GM23338 (cell line): ENCODE data around the gene GUCY1B1. TPM values are rescaled to one million over a fixed set of nuclear protein-coding genes. Genes with fewer than 3 reads are reported as not detected.

Experiments
- ATAC-seq: fragments of 200-7000 bp; cut with Tn5 transposase; 3 replicates; pipeline ENCODE4 v1.9.1; 2020
- DNase-seq: peaks from one replicate; pipeline ENCODE4 v3.0.0-alpha.2; 2015; ENCODE audit warnings: low spot score
- H2AFZ ChIP-seq: fragments of 200-600 bp; sonication (generic); 2 replicates; pipeline ENCODE4 v1.8.0; 2016; ENCODE audit warnings: antibody characterized with exemption, mild to moderate bottlenecking, moderate library complexity
- H3F3A ChIP-seq: fragments of 200-600 bp; sonication (generic); replicated peaks from 2 replicates; pipeline ENCODE4 v1.8.0; 2017; ENCODE audit warnings: antibody characterized with exemption, mixed run types, low read depth
- H3K27ac ChIP-seq: fragments of 200-600 bp; sonication (generic); 2 replicates; pipeline ENCODE4 v1.6.1; 2016; ENCODE audit warnings: low read depth
- H3K27me3 ChIP-seq: fragments of 200-600 bp; sonication (generic); 2 replicates; pipeline ENCODE4 v1.8.0; 2016; ENCODE audit warnings: mild to moderate bottlenecking, mixed run types, moderate library complexity; ENCODE audit not compliant: insufficient read depth
- H3K36me3 ChIP-seq: fragments of 200-600 bp; sonication (generic); 2 replicates; pipeline ENCODE4 v1.8.0; 2016; ENCODE audit warnings: mild to moderate bottlenecking; ENCODE audit not compliant: insufficient read depth
- H3K4me1 ChIP-seq: fragments of 200-600 bp; sonication (generic); 2 replicates; pipeline ENCODE4 v1.8.0; 2016; ENCODE audit warnings: mild to moderate bottlenecking, moderate library complexity; ENCODE audit not compliant: insufficient read depth
- H3K4me2 ChIP-seq: fragments of 200-600 bp; sonication (generic); 2 replicates; pipeline ENCODE4 v1.7.1; 2017; ENCODE audit warnings: mixed run types
- H3K4me3 ChIP-seq: fragments of 200-600 bp; sonication (generic); 2 replicates; pipeline ENCODE4 v1.6.1; 2016; ENCODE audit warnings: mixed run types
- H3K79me2 ChIP-seq: fragments of 200-600 bp; sonication (generic); replicated peaks from 2 replicates; pipeline ENCODE4 v1.8.0; 2017; ENCODE audit warnings: mild to moderate bottlenecking; ENCODE audit not compliant: insufficient read depth
- H3K9me2 ChIP-seq: fragments of 200-600 bp; sonication (generic); 2 replicates; pipeline ENCODE4 v1.8.0; 2017; ENCODE audit not compliant: insufficient read depth
- H4K20me1 ChIP-seq: fragments of 200-600 bp; sonication (generic); replicated peaks from 2 replicates; pipeline ENCODE4 v1.8.0; 2017; ENCODE audit warnings: mild to moderate bottlenecking; ENCODE audit not compliant: insufficient read depth
- H3K27ac Mint-ChIP-seq: 2 replicates; pipeline ENCODE4 v1.8.0; 2020; ENCODE audit warnings: inconsistent platforms, mild to moderate bottlenecking, moderate library complexity, mixed read lengths
- H3K27me3 Mint-ChIP-seq: 3 replicates; pipeline ENCODE4 v1.8.0; 2022; ENCODE audit warnings: low read depth, mild to moderate bottlenecking, moderate library complexity, mixed read lengths, inconsistent platforms; ENCODE audit not compliant: insufficient read depth, poor library complexity
- H3K36me3 Mint-ChIP-seq: 3 replicates; pipeline ENCODE4 v1.8.0; 2021; ENCODE audit warnings: low read depth, mild to moderate bottlenecking, inconsistent platforms, moderate library complexity, mixed read lengths
- H3K4me1 Mint-ChIP-seq: 3 replicates; pipeline ENCODE4 v1.8.0; 2020; ENCODE audit warnings: mild to moderate bottlenecking, inconsistent platforms, mixed read lengths
- H3K4me3 Mint-ChIP-seq: 3 replicates; pipeline ENCODE4 v1.8.0; 2021; ENCODE audit warnings: moderate library complexity, mild to moderate bottlenecking, inconsistent platforms, mixed read lengths
- H3K9me3 Mint-ChIP-seq: 3 replicates; pipeline ENCODE4 v1.8.0; 2020; ENCODE audit warnings: moderate library complexity, mild to moderate bottlenecking, inconsistent platforms, mixed read lengths
- CREB1 ChIP-seq: fragments of 250-450 bp; sonication (Bioruptor Pico); IDR thresholded peaks from 2 replicates; pipeline ENCODE4 v1.5.0; 2020; ENCODE audit warnings: low read depth, mild to moderate bottlenecking, moderate library complexity
- CTCF ChIP-seq, 2 experiments: fragments of 200-600 bp in 1 of 2; sonication (generic) in 1 of 2; conservative IDR thresholded peaks; 2 replicates each; pipeline versions ENCODE4 v1.5.1 to v1.6.1; 2016 to 2017; ENCODE audit warnings: antibody characterized with exemption in 2 of 2, low read depth in 2 of 2, mild to moderate bottlenecking in 2 of 2, moderate library complexity in 1 of 2
- EZH2phosphoT487 ChIP-seq: fragments of 200-600 bp; sonication (generic); IDR thresholded peaks from one replicate; pipeline ENCODE4 v1.8.1; 2018; ENCODE audit warnings: antibody characterized with exemption; ENCODE audit not compliant: unreplicated experiment
- JUNB ChIP-seq: IDR thresholded peaks from one replicate; pipeline ENCODE4 v1.6.1; 2016; ENCODE audit warnings: antibody characterized with exemption; ENCODE audit not compliant: unreplicated experiment
- POLR2AphosphoS5 ChIP-seq: IDR thresholded peaks from 2 replicates; pipeline ENCODE4 v1.6.1; 2016; ENCODE audit warnings: antibody characterized with exemption, low read depth
- STAT1 ChIP-seq: IDR thresholded peaks from one replicate; pipeline ENCODE4 v1.6.1; 2016; ENCODE audit warnings: antibody characterized with exemption; ENCODE audit not compliant: unreplicated experiment
- ZNF114 ChIP-seq: fragments of 250-450 bp; sonication (Bioruptor Pico); IDR thresholded peaks from 2 replicates; pipeline ENCODE4 v1.5.0; 2020; ENCODE audit warnings: mild to moderate bottlenecking, moderate library complexity
- ZNF331 ChIP-seq: fragments of 250-450 bp; sonication (Bioruptor Pico); IDR thresholded peaks from 2 replicates; pipeline ENCODE4 v1.5.0; 2020; ENCODE audit warnings: low read depth, mild to moderate bottlenecking, moderate library complexity
- ZNF462 ChIP-seq: fragments of 250-450 bp; sonication (Bioruptor Pico); IDR thresholded peaks from 2 replicates; pipeline ENCODE4 v1.5.0; 2020; ENCODE audit warnings: mild to moderate bottlenecking, moderate library complexity
- polyA plus RNA-seq: library from polyadenylated mRNA; unstranded; fragments of >200 nt; fragmentation: Nextera tagmentation; extraction: Ambion mirVana; gene quantifications from 2 replicates; pipeline ENCODE4 v1.2.1, GENCODE V29; 2016
- total RNA-seq: library from RNA; depleted of rRNA; stranded (reverse); fragments of >200 nt; shearing (Covaris generic); gene quantifications from 2 replicates; pipeline ENCODE4 v1.2.3, GENCODE V29; 2014

The GUCY1B1 gene
- total and polyA plus RNA-seq, 2 experiments from 2014 or later: 2.6 to 4.3 TPM

GRCh38 chr4:155738548-155738947 is 20.3 kb upstream of the GUCY1B1 start:
- Histone ChIP-seq H3K27me3 (no peaks in the 10 kb centered on the region), H3K4me2 (no peak overlapping the region), H3K4me1 (no peaks in the 10 kb centered on the region), H4K20me1 (no peaks in the 10 kb centered on the region), H3K27ac (no peak overlapping the region), H3K36me3 (no peaks in the 10 kb centered on the region), H2AFZ (no peak overlapping the region), H3F3A (no peaks in the 10 kb centered on the region), H3K9me2 (peaks cover 7% of the 10 kb centered on the region), H3K79me2 (no peaks in the 10 kb centered on the region), H3K4me3 (no peak overlapping the region)
- Mint-ChIP-seq H3K4me3 (no peak overlapping the region), H3K27ac (no peak overlapping the region), H3K9me3 (no peaks in the 10 kb centered on the region), H3K27me3 (no peaks in the 10 kb centered on the region), H3K36me3 (no peaks in the 10 kb centered on the region), H3K4me1 (no peaks in the 10 kb centered on the region)
- no peak for TF ChIP-seq POLR2AphosphoS5
- no peak for TF ChIP-seq CREB1 (CRISPR knock-in tag)
- no peak for TF ChIP-seq JUNB
- TF ChIP-seq ZNF331: no peak
- TF ChIP-seq ZNF114: no peak
- TF ChIP-seq EZH2phosphoT487: no peak
- TF ChIP-seq ZNF462 (CRISPR knock-in tag): no peak
- no peak for TF ChIP-seq STAT1
- no peak for TF ChIP-seq CTCF (conservative IDR thresholded peaks at IDR 0.05; ENCODE audit: low read depth in 2 of 2)
- ATAC-seq (no peak), DNase-seq (no peak)
